ENCODE data around the gene TAF11L5. TPM values are rescaled to one million over a fixed set of nuclear protein-coding genes. Genes with fewer than 3 reads are reported as not detected.
"Not testable (repeated sequence)": the region's sequence is repeated elsewhere in the genome, so short reads cannot be mapped to it uniquely, and the experiment has no call there.

Gene TAF11L5
- total RNA-seq (not detected), polyA plus RNA-seq (ENCODE audit: insufficient read depth, low read depth, low replicate concordance) (not detected)
- long read RNA-seq, donor 1: 0 reads
- long read RNA-seq, donor 2: 0 reads
- long read RNA-seq, donor 3: 0 reads
- long read RNA-seq, donor 4: 0 reads
- long read RNA-seq, donor 5: 0 reads
- long read RNA-seq, donor 6: 0 reads
- long read RNA-seq, donor 7: 0 reads
- long read RNA-seq, donor 8, partial matches to known transcripts: 0 of 1 reads
- long read RNA-seq, donor 8, other reads (novel, unspliced or antisense): 0 of 1 reads
- long read RNA-seq, donor 9: 0 reads
- long read RNA-seq, donor 10: 0 reads

DNA sequence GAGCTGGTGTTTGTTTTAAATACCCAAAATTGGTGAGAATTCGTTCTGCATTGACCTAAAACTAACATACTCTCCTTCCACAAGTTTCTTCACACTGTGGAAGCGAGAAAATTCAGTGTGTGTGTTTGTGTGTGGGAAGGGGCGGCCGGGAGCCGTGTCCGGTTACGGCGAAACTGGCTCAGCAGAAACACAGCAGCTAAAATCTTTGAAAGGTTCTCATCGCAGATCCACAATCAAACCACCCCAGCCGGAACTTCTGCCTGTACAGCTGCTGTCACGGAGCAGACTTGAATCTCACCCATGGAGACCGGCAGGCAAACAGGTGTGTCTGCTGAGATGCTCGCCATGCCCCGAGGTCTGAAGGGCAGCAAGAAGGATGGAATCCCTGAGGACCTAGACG lies at the start of gene TAF11L5:
TSS of gene TAF11L5 (plus strand) at position 301 of the 400 bp plus-strand sequence.
- H3K27ac ChIP-seq (ENCODE audit: low read depth in 2 of 2, low read length in 2 of 2); intact Hi-C loops (cut with DNase I); FAIRE-seq; H3K9me3 ChIP-seq (ENCODE audit: control insufficient read depth in 2 of 3, insufficient read depth in 1 of 3, low read length in 3 of 3); H3K27me3 ChIP-seq (ENCODE audit: control insufficient read depth, insufficient read depth, low read length); DNase-seq; H3K4me1 ChIP-seq (ENCODE audit: control insufficient read depth in 2 of 3, insufficient read depth in 2 of 3, low read depth in 1 of 3, low read length in 3 of 3); H3K36me3 ChIP-seq (ENCODE audit: control insufficient read depth in 2 of 3, insufficient read depth in 3 of 3, low read length in 3 of 3); H3K9ac ChIP-seq (ENCODE audit: low read length in 3 of 3); H3K4me3 ChIP-seq (ENCODE audit: low read length in 3 of 3): not testable (repeated sequence)

DNA sequence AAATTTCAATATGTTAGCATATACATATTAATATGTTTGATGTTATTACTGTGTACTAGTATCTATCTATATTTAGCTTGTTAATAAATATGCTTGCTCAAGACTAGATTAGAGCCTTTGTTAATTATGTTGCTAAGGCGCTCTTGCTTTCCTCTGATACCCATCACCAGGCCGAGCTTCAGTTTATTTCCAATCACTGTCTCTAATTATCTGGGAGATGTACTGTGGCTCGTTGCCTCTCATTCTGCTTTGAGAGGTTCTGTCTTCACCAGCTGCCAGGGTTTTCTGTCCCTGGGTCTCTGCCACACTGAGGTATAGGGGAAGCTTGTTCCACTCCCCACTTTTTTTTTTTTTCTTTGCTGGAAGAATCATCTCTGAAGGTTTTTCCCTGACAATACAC lies 48.0 kb upstream of the TAF11L5 start:
- H3K27ac ChIP-seq (ENCODE audit: low read depth in 2 of 2, low read length in 2 of 2): no peak overlapping the region
- no peak overlapping the region for H3K9ac ChIP-seq (ENCODE audit: low read length in 3 of 3)
- intact Hi-C loops (cut with DNase I): no loop called here
- DNase-seq (no peak), FAIRE-seq (no peak)
- H3K9me3 ChIP-seq (ENCODE audit: control insufficient read depth in 2 of 3, insufficient read depth in 1 of 3, low read length in 3 of 3): no peaks in the 10 kb centered on the region
- no peak overlapping the region for H3K4me3 ChIP-seq (ENCODE audit: low read length in 3 of 3)
- TF ChIP-seq, protein P1, sequence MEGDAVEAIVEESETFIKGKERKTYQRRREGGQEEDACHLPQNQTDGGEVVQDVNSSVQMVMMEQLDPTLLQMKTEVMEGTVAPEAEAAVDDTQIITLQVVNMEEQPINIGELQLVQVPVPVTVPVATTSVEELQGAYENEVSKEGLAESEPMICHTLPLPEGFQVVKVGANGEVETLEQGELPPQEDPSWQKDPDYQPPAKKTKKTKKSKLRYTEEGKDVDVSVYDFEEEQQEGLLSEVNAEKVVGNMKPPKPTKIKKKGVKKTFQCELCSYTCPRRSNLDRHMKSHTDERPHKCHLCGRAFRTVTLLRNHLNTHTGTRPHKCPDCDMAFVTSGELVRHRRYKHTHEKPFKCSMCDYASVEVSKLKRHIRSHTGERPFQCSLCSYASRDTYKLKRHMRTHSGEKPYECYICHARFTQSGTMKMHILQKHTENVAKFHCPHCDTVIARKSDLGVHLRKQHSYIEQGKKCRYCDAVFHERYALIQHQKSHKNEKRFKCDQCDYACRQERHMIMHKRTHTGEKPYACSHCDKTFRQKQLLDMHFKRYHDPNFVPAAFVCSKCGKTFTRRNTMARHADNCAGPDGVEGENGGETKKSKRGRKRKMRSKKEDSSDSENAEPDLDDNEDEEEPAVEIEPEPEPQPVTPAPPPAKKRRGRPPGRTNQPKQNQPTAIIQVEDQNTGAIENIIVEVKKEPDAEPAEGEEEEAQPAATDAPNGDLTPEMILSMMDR (IDR thresholded peaks at IDR 0.05; ENCODE audit: borderline replicate concordance, extremely low read depth, insufficient read depth): no peak
- no peaks in the 10 kb centered on the region for H3K36me3 ChIP-seq (ENCODE audit: control insufficient read depth in 2 of 3, insufficient read depth in 3 of 3, low read length in 3 of 3)
- no peaks in the 10 kb centered on the region for H3K27me3 ChIP-seq (ENCODE audit: control insufficient read depth, insufficient read depth, low read length)
- no peaks in the 10 kb centered on the region for H3K4me1 ChIP-seq (ENCODE audit: control insufficient read depth in 2 of 3, insufficient read depth in 2 of 3, low read depth in 1 of 3, low read length in 3 of 3)

DNA sequence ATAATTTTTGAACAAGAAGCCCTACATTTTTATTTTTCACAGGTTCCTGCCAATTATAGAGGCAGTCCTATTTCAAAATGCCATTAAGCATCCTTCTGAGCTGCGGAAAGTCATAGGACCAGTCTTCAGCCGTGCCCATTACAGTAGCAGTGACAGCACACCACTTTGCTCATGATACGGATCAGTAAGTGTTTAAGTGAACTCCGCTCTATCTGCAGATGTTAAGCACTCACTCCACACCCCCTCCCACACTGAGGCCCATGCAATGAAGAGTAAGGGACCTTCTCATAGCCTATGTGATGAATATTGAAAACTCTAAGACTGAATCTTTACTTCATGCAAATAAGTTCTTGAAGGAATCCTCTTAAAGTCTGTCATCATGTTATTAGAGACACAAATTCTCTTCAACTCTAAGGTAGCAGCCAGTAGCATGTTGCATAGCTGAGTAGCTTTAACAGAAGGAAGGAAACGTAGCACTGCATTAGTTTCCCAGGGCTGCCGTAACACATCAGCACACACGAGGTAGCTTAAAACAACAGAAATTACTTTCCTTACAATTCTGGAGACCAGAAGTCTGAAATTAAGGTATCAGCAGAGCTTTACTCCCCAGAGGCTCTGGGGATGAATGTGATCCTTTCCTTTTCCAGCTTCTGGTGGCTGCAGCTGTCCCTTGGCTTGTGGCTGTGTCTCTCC lies 47.3 kb upstream of the TAF11L5 start:
- no peaks in the 10 kb centered on the region for H3K36me3 ChIP-seq (ENCODE audit: control insufficient read depth in 2 of 3, insufficient read depth in 3 of 3, low read length in 3 of 3)
- H3K27me3 ChIP-seq (ENCODE audit: control insufficient read depth, insufficient read depth, low read length): no peaks in the 10 kb centered on the region
- H3K4me3 ChIP-seq (ENCODE audit: low read length in 3 of 3): no peak overlapping the region
- peak in 3 of 5 donors; percentile 17 to 63 (median 56) for DNase-seq
- H3K9ac ChIP-seq (ENCODE audit: low read length in 3 of 3): no peak overlapping the region
- no peaks in the 10 kb centered on the region for H3K9me3 ChIP-seq (ENCODE audit: control insufficient read depth in 2 of 3, insufficient read depth in 1 of 3, low read length in 3 of 3)
- H3K4me1 ChIP-seq (ENCODE audit: control insufficient read depth in 2 of 3, insufficient read depth in 2 of 3, low read depth in 1 of 3, low read length in 3 of 3): no peaks in the 10 kb centered on the region
- intact Hi-C loops (cut with DNase I): no loop called here
- no peak overlapping the region for H3K27ac ChIP-seq (ENCODE audit: low read depth in 2 of 2, low read length in 2 of 2)
- no peak for FAIRE-seq
- TF ChIP-seq, protein P1 (IDR thresholded peaks at IDR 0.05; ENCODE audit: borderline replicate concordance, extremely low read depth, insufficient read depth): no peak

DNA sequence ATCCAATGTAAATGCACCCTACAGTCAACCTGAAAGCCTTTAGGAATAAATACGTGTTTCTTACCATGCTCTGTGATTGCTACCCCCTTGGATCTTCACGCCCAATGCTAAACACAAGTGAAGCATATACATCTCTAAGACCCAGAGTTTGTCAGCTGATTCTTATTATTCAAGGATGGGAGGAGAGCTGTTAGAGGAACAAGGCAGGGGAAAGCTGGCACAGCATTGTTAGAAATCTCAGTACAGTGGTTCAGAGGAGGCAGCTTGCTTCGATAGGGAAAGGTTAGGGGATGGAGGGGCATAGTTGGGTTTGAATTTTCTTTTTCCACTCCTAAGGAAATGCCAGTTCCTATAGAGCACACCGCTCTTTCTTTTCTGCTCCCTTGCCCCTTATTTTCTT lies 43.7 kb upstream of the TAF11L5 start:
- Histone ChIP-seq H3K36me3 (ENCODE audit: control insufficient read depth in 2 of 3, insufficient read depth in 3 of 3, low read length in 3 of 3) (no peaks in the 10 kb centered on the region), H3K4me1 (ENCODE audit: control insufficient read depth in 2 of 3, insufficient read depth in 2 of 3, low read depth in 1 of 3, low read length in 3 of 3) (no peaks in the 10 kb centered on the region), H3K4me3 (ENCODE audit: low read length in 3 of 3) (no peak overlapping the region), H3K27me3 (ENCODE audit: control insufficient read depth, insufficient read depth, low read length) (no peaks in the 10 kb centered on the region), H3K9ac (ENCODE audit: low read length in 3 of 3) (no peak overlapping the region), H3K27ac (ENCODE audit: low read depth in 2 of 2, low read length in 2 of 2) (no peak overlapping the region), H3K9me3 (ENCODE audit: control insufficient read depth in 2 of 3, insufficient read depth in 1 of 3, low read length in 3 of 3) (no peaks in the 10 kb centered on the region)
- FAIRE-seq (no peak), DNase-seq (peak in 2 of 5 donors; percentile 7 to 8)
- intact Hi-C loops (cut with DNase I): no loop called here
- TF ChIP-seq, protein P1 (IDR thresholded peaks at IDR 0.05; ENCODE audit: borderline replicate concordance, extremely low read depth, insufficient read depth): no peak
